GM18909 (cell line): ENCODE results near the gene HTR3B.

ENCODE experiments used
- ATAC-seq: cut with Tn5 transposase; IDR thresholded peaks from one replicate; pipeline ENCODE4 v1.9.1; 2021; ENCODE audit warnings: mild to moderate bottlenecking; ENCODE audit not compliant: unreplicated experiment, poor library complexity

HTR3B gene

DNA sequence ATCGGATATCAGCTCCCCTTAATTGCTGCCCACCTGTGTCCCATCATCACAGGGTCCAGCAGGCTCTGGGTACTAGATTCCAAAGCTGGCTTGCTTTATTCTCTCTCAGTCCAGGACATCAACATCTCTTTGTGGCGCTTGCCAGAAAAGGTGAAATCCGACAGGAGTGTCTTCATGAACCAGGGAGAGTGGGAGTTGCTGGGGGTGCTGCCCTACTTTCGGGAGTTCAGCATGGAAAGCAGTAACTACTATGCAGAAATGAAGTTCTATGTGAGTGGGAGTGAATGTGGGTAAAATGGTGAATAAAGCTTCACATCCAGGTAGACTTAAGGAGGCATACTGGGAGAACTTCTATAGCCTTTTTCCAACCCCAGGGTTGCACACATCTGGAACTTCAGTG, 81.3 kb downstream of the HTR3B start:
- no peak for ATAC-seq

DNA sequence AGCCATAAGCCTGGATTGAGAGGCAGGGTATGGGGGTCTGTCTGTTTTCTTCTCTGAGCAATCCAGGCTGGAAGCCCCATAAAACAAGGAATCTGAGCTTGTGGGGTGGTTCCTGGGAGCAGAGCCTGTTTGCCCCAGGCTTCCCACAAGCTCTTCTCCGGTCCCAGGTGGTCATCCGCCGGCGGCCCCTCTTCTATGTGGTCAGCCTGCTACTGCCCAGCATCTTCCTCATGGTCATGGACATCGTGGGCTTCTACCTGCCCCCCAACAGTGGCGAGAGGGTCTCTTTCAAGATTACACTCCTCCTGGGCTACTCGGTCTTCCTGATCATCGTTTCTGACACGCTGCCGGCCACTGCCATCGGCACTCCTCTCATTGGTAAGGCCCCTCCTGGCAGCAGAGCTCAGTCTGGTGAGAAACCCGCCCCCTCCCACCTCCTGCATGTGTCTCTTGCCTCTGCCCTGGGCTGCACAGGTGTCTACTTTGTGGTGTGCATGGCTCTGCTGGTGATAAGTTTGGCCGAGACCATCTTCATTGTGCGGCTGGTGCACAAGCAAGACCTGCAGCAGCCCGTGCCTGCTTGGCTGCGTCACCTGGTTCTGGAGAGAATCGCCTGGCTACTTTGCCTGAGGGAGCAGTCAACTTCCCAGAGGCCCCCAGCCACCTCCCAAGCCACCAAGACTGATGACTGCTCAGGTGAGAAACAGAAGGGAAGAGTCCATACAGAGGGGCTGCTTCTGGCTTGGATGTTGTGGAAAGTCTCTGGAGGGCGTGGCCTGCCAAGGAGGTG, 82.0 kb downstream of the HTR3B start:
- no peak for ATAC-seq

DNA sequence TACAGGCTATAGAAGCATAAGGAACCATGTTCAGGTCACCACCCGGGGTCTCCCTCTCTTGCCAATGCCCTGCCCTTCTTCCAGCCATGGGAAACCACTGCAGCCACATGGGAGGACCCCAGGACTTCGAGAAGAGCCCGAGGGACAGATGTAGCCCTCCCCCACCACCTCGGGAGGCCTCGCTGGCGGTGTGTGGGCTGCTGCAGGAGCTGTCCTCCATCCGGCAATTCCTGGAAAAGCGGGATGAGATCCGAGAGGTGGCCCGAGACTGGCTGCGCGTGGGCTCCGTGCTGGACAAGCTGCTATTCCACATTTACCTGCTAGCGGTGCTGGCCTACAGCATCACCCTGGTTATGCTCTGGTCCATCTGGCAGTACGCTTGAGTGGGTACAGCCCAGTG, 84.8 kb downstream of the HTR3B start:
- no peak for ATAC-seq

DNA sequence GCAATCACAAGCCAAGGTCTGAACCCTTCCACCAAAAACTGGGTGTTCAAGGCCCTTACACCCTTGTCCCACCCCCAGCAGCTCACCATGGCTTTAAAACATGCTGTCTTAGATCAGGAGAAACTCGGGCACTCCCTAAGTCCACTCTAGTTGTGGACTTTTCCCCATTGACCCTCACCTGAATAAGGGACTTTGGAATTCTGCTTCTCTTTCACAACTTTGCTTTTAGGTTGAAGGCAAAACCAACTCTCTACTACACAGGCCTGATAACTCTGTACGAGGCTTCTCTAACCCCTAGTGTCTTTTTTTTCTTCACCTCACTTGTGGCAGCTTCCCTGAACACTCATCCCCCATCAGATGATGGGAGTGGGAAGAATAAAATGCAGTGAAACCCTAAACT, 85.3 kb downstream of the HTR3B start:
- ATAC-seq: no peak

DNA sequence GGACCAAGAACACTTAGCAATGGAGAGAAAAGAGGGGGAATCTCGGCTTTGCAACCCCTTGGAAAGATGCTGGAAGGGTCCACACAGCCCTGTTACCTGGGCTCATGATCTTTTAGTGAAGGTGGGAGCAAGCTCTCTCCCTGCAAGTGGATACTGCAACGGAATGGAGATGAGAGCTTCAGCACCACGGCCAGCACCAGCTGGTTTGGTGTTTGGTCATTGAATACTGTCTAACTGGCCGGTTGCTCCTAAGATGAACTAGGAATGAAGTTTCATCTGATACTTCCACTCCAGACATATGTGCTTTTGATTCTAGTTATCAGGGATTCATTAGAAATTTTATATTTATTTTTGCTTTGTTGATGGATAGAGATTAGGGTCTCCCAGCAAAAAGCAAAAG, 86.6 kb downstream of the HTR3B start:
- no peak for ATAC-seq

DNA sequence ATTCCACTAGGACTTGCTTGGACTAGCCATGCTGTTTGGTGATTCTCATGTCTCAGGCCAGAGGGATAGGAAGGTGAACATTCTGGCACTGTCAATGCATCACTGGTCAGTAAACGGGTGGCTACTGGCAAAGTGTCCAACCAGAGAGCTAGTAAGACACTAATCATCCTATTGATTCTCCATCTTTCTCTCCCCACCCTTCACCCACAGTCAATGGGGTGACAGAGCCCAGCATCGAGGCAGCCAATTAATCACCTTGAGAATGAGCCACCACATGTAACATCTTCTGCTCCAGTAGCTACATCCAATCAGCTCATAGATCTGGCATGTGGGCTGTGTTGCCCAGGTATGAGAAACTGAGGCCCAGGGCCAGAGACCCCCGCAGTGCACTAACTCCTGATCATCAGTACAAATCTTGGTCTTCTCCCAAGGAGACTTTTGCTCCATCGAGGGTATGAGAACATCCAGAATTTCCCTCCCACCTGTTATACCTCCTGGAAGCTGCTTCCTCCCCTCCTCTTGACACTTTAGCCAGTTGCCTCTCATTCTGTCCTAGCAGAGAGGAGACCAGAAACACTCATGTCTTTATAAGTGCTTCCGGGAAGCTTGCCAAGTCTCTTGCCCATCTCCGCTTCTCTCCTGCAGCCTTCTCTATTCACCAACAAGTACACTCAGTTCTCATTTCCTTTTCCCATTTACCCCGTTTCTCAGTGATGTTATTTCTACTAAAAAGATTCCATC, 87.3 kb downstream of the HTR3B start:
- no peak for ATAC-seq

DNA sequence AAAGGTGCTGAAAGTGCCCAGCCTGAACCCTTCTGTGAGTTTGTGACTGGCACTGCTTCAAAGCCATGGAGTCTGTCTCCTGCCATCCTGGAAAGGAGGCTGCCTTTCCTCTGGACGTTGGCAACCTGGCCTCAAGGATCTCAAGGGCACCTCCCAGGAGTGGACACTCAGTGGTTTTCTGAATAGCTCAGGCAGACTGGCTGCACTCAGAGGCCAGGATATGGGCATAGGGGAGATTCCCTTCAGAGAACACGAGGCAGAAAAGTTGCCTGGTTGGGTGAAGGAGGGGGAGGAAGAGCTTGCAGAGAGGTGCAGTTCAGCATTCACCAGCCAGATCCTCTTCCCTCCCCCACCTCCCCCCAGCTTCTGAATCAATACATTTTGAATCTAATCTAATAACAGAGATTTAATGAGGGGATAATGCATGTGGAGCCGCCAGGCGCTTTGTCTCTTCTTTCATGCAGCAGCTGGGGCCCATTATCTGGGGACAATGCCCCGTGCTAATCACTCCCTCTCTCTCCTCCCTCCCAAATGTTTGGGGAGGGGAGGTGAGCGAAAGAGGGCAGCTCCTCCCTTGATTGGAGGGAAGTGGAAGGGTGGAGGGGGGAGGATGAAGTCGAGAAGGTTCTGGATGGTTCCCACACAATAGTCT, 88.0 kb downstream of the HTR3B start:
- no peak for ATAC-seq

DNA sequence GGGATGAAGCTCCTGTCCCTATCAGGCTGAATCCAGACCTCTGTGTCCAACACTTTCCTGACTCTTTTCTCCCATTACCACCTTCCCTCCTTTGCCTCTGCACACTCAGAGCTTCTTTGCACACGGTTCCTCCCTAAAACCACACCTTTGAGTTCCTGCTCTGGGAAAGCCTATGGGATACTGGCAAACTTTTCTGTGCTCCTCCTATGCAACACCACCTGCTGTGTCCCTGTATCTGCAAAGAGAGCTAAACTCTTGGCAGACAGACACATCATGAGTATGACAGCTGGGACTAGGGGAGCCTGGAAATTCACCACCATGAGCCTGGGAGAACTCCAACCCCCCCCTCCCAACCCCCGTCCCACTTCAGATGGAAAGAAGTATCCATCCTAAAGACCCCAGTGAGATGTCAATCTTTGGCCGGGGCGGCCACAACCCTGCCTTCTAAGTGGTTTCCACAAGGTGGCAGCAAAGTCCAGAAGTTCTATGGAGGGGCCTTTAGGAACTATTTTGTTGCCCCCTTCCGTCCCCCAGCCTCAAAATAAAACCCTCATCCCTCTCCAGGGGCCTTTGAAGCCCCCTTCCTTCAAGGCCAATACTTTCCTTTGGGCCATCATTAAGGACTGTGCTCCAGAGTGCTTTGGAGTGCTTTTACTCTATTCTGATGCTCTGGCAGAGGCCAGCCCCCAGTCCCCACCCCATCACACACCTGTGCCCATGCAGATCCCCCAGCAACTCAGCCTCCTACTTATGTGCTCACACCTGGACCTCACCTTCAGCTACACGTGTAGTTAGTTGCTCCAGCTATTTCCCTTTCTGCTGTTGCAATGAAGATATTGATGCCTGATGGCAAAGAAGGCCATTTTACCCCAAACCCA, 89.7 kb downstream of the HTR3B start:
- ATAC-seq: no peak
